Measurements from ENCODE around the gene PDE7B. TPM values are rescaled to one million over a fixed set of nuclear protein-coding genes. Genes with fewer than 3 reads are reported as not detected.

PDE7B gene
- polyA plus RNA-seq, 1 donor (not counting 4 experiments of a cell fraction or from before 2014, with no cell fraction given), result 0.01 TPM

DNA sequence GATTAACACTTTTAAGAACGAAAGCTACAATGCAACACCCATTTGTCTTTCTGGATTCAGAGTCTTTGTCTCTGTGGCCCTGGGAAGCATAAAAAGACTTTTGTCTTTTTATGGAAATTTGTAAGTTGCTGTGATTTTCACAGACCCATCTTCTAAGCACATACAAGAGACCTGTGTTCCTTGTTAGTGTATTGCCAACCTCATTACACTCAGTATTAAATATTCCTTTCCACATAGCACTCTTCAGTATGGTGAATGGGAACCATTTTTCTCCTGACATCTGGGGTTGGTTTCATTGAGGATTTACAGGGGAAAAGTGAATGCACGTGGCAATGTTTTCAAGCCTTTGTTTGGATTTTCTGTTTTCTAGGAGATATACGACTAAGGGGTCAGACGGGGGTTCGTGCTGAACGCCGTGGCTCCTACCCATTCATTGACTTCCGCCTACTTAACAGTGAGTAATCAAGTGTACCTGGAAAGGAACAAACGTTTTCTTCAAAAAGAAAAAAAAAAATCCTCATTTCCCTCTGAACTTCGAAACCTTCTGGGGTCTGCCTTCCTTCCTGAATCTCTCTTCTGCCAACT is 257.0 kb downstream of the PDE7B start:
- dilution Hi-C loops (cut with MboI; ENCODE audit: extremely low pct_ligation_motif_present, low sequenced_read_pairs), result no loop called here
- Histone ChIP-seq H3K9ac (ENCODE audit: control insufficient read depth, extremely low read depth, insufficient read depth, low read length) (no peak overlapping the region), H3K9me1 (ENCODE audit: control insufficient read depth, extremely low read depth, insufficient read depth, low read length) (no peaks in the 10 kb centered on the region)

DNA sequence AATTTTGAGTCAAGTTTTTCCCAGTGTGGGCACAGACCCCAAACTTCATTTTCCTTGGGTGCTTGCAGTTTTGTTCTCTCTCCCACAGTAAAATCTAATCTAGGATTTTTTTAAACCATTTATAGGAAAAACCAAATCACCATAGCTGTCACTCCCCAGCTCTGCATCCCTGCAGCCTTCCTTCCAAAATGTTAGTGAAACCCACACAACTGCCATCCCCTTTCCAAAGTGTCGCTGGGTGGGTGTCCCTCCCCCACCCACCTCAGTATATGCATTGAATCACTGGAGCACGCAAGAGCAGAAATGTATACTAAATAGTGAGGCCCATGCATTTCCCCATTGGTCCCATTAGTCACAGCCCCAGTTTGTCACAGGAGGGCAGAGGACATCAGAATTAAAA is 260.3 kb downstream of the PDE7B start:
- no peaks in the 10 kb centered on the region for H4K20me1 ChIP-seq (ENCODE audit: control insufficient read depth, extremely low read depth, insufficient read depth, low read length)
- peaks cover 10% of the 10 kb centered on the region for H3K4me1 ChIP-seq (ENCODE audit: control insufficient read depth, extremely low read depth, insufficient read depth, low read length)
- no peak overlapping the region for H3K4me2 ChIP-seq (ENCODE audit: control insufficient read depth, extremely low read depth, insufficient read depth, low read depth, low read length)
- H3K27ac ChIP-seq (ENCODE audit: control insufficient read depth, insufficient read depth, low read length), result no peak overlapping the region
- no peaks in the 10 kb centered on the region for H3K9me3 ChIP-seq (ENCODE audit: control insufficient read depth, low read depth, low read length)
- TF ChIP-seq EZH2 (IDR thresholded peaks at IDR 0.05; ENCODE audit: low read length), result no peak
- TF ChIP-seq, protein P1, sequence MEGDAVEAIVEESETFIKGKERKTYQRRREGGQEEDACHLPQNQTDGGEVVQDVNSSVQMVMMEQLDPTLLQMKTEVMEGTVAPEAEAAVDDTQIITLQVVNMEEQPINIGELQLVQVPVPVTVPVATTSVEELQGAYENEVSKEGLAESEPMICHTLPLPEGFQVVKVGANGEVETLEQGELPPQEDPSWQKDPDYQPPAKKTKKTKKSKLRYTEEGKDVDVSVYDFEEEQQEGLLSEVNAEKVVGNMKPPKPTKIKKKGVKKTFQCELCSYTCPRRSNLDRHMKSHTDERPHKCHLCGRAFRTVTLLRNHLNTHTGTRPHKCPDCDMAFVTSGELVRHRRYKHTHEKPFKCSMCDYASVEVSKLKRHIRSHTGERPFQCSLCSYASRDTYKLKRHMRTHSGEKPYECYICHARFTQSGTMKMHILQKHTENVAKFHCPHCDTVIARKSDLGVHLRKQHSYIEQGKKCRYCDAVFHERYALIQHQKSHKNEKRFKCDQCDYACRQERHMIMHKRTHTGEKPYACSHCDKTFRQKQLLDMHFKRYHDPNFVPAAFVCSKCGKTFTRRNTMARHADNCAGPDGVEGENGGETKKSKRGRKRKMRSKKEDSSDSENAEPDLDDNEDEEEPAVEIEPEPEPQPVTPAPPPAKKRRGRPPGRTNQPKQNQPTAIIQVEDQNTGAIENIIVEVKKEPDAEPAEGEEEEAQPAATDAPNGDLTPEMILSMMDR (optimal IDR thresholded peaks at IDR 0.05 in 1 of 3, IDR thresholded peaks at IDR 0.05 in 1 of 3, conservative IDR thresholded peaks at IDR 0.05 in 1 of 3; ENCODE audit: extremely low read depth in 1 of 3, insufficient read depth in 2 of 3, low read length in 3 of 3), result no peak
- DNase-seq (ENCODE audit: low read depth, low spot score), result no peak
- no peaks in the 10 kb centered on the region for H3K79me2 ChIP-seq (ENCODE audit: control insufficient read depth, insufficient read depth, low read length)
- no peaks in the 10 kb centered on the region for H3K9me1 ChIP-seq (ENCODE audit: control insufficient read depth, extremely low read depth, insufficient read depth, low read length)
- dilution Hi-C loops (cut with MboI; ENCODE audit: extremely low pct_ligation_motif_present, low sequenced_read_pairs), result no loop called here
- H3K36me3 ChIP-seq (ENCODE audit: control insufficient read depth in 2 of 2, extremely low read depth in 1 of 2, insufficient read depth in 2 of 2, low read length in 2 of 2), result no peaks in the 10 kb centered on the region
- H3K4me3 ChIP-seq (ENCODE audit: control insufficient read depth in 2 of 3, extremely low read depth in 1 of 3, insufficient read depth in 2 of 3, low read depth in 1 of 3, low read length in 3 of 3), result no peak overlapping the region
- H3K9ac ChIP-seq (ENCODE audit: control insufficient read depth, extremely low read depth, insufficient read depth, low read length), result no peak overlapping the region
- no peaks in the 10 kb centered on the region for H3K27me3 ChIP-seq (ENCODE audit: control insufficient read depth, extremely low read depth, insufficient read depth, low read length)
- no peak overlapping the region for H2AFZ ChIP-seq (ENCODE audit: control insufficient read depth, low read length)
- FAIRE-seq, result no peak

More for the DNA sequence above, 257.0 kb downstream of the PDE7B start:
- no peak overlapping the region for H2AFZ ChIP-seq (ENCODE audit: control insufficient read depth, low read length)
- TF ChIP-seq, protein P1 (optimal IDR thresholded peaks at IDR 0.05 in 1 of 3, IDR thresholded peaks at IDR 0.05 in 1 of 3, conservative IDR thresholded peaks at IDR 0.05 in 1 of 3; ENCODE audit: extremely low read depth in 1 of 3, insufficient read depth in 2 of 3, low read length in 3 of 3), result no peak
- TF ChIP-seq EZH2 (IDR thresholded peaks at IDR 0.05; ENCODE audit: low read length), result no peak
- no peak overlapping the region for H3K4me2 ChIP-seq (ENCODE audit: control insufficient read depth, extremely low read depth, insufficient read depth, low read depth, low read length)
- DNase-seq (ENCODE audit: low read depth, low spot score) (no peak), FAIRE-seq (no peak)
- H3K4me1 ChIP-seq (ENCODE audit: control insufficient read depth, extremely low read depth, insufficient read depth, low read length), result no peaks in the 10 kb centered on the region
- H3K36me3 ChIP-seq (ENCODE audit: control insufficient read depth in 2 of 2, extremely low read depth in 1 of 2, insufficient read depth in 2 of 2, low read length in 2 of 2), result no peaks in the 10 kb centered on the region
- no peaks in the 10 kb centered on the region for H3K79me2 ChIP-seq (ENCODE audit: control insufficient read depth, insufficient read depth, low read length)
- no peak overlapping the region for H3K4me3 ChIP-seq (ENCODE audit: control insufficient read depth in 2 of 3, extremely low read depth in 1 of 3, insufficient read depth in 2 of 3, low read depth in 1 of 3, low read length in 3 of 3)
- H3K27me3 ChIP-seq (ENCODE audit: control insufficient read depth, extremely low read depth, insufficient read depth, low read length), result no peaks in the 10 kb centered on the region
- no peaks in the 10 kb centered on the region for H3K9me3 ChIP-seq (ENCODE audit: control insufficient read depth, low read depth, low read length)
- H4K20me1 ChIP-seq (ENCODE audit: control insufficient read depth, extremely low read depth, insufficient read depth, low read length), result no peaks in the 10 kb centered on the region
- no peak overlapping the region for H3K27ac ChIP-seq (ENCODE audit: control insufficient read depth, insufficient read depth, low read length)
